HCT116 (cell line): Measurements from ENCODE around the gene MYO10. TPM values are rescaled to one million over a fixed set of nuclear protein-coding genes. Genes with fewer than 3 reads are reported as not detected.

Source experiments
- ATAC-seq: fragments of 200-7000 bp; cut with Tn5 transposase; 2 replicates; pipeline ENCODE4 v1.9.1; 2020; ENCODE audit warnings: mild to moderate bottlenecking, moderate library complexity
- BruUV-seq: library from RNA; stranded (reverse); fragments of 400-500 nt; replicated peaks from 2 replicates; lab custom pipeline; 2021; lab: Mats Ljungman, UMichigan
- CTCF ChIA-PET: fragments of 300-600 bp; sonication (Branson Sonifier 250); formaldehyde crosslinking; loops from one replicate; lab custom pipeline; 2021; ENCODE audit warnings: antibody characterized with exemption; lab: Charles Lee
- POLR2A ChIA-PET: fragments of 300-600, 350-600 bp; sonication (Branson Sonifier 250); formaldehyde crosslinking; loops from one replicate; lab custom pipeline; 2021; ENCODE audit warnings: antibody characterized with exemption; lab: Charles Lee
- RAD21 ChIA-PET, 2 experiments: fragments of 300-600 bp; sonication (Branson Sonifier 250); formaldehyde crosslinking; loops; one replicate each; lab custom pipeline; 2023; ENCODE audit warnings: low total read pairs in 2 of 2; ENCODE audit not compliant: uncharacterized antibody in 2 of 2, unreplicated experiment in 2 of 2, low non-redundant PET in 1 of 2; lab: Charles Lee
- DNase-seq: peaks from one replicate; pipeline ENCODE4 v3.0.0-alpha.2; 2010; ENCODE audit warnings: low read depth, low spot score
- H2AFZ ChIP-seq: fragments of 200-600 bp; shearing (Covaris generic), sonication (generic); 2 replicates; pipeline ENCODE4 v1.6.1; 2017; ENCODE audit warnings: low read depth, mixed run types, mixed read lengths, antibody characterized with exemption, low read length; ENCODE audit not compliant: poor library complexity, severe bottlenecking
- H3K27ac ChIP-seq: 2 replicates; pipeline ENCODE4 v1.5.1; 2012; ENCODE audit warnings: low read depth, low read length
- H3K27me3 ChIP-seq: fragments of 200-600 bp; sonication (generic); 2 replicates; pipeline ENCODE4 v1.6.1; 2016; ENCODE audit warnings: mixed run types, low read length, mixed read lengths; ENCODE audit not compliant: insufficient read depth
- H3K36me3 ChIP-seq, 2 experiments: fragments of 200-500 bp in 1 of 2; fragments of 200-600 bp in 1 of 2; sonication (Bioruptor generic) in 1 of 2; sonication (generic) in 1 of 2; 2 replicates each; pipeline versions ENCODE4 v1.5.1 to v1.6.1; 2014 to 2016; ENCODE audit warnings: low read length in 2 of 2, inconsistent platforms in 1 of 2, mixed read lengths in 1 of 2, mixed run types in 1 of 2; ENCODE audit not compliant: insufficient read depth in 2 of 2, control insufficient read depth in 1 of 2
- H3K4me1 ChIP-seq, 2 experiments: fragments of 200-600 bp in 1 of 2; sonication (generic) in 1 of 2; 2 replicates each; pipeline versions ENCODE4 v1.5.1 to v1.6.1; 2012 to 2017; ENCODE audit warnings: low read length in 2 of 2, inconsistent platforms in 1 of 2, mild to moderate bottlenecking in 1 of 2, mixed read lengths in 1 of 2, mixed run types in 1 of 2, moderate library complexity in 1 of 2; ENCODE audit not compliant: insufficient read depth in 2 of 2, control insufficient read depth in 1 of 2
- H3K4me2 ChIP-seq: fragments of 200-600 bp; sonication (generic); 2 replicates; pipeline ENCODE4 v1.6.1; 2017; ENCODE audit warnings: mixed run types, low read length, mixed read lengths
- H3K4me3 ChIP-seq, 2 experiments: fragments of 200-600 bp in 1 of 2; sonication (generic) in 1 of 2; replicated peaks in 1 of 2; 2 replicates each; pipeline ENCODE4 v1.5.1; 2011 to 2016; ENCODE audit warnings: low read length in 2 of 2, control low read depth in 1 of 2, low read depth in 1 of 2, mild to moderate bottlenecking in 1 of 2, mixed read lengths in 1 of 2, mixed run types in 1 of 2
- H3K79me2 ChIP-seq: fragments of 200-600 bp; sonication (generic); 2 replicates; pipeline ENCODE4 v1.6.1; 2017; ENCODE audit warnings: mild to moderate bottlenecking, mixed run types, low read length, moderate library complexity, mixed read lengths; ENCODE audit not compliant: insufficient read depth
- H3K9ac ChIP-seq: fragments of 200-600 bp; sonication (generic); 2 replicates; pipeline ENCODE4 v1.6.1; 2016; ENCODE audit warnings: low read length, mixed read lengths
- H3K9me2 ChIP-seq: fragments of 200-600 bp; sonication (generic), shearing (Covaris generic); 2 replicates; pipeline ENCODE4 v1.6.1; 2017; ENCODE audit warnings: mixed run types, mild to moderate bottlenecking, moderate library complexity; ENCODE audit not compliant: insufficient read depth
- H3K9me3 ChIP-seq, 2 experiments: fragments of 200-500 bp in 1 of 2; fragments of 200-600 bp in 1 of 2; sonication (Bioruptor generic) in 1 of 2; sonication (generic) in 1 of 2; 2 replicates each; pipeline ENCODE4 v1.6.1; 2014 to 2017; ENCODE audit warnings: low read length in 2 of 2, mixed read lengths in 2 of 2, inconsistent platforms in 1 of 2, low read depth in 1 of 2, mild to moderate bottlenecking in 1 of 2, mixed run types in 1 of 2, moderate library complexity in 1 of 2; ENCODE audit not compliant: control insufficient read depth in 1 of 2, insufficient read depth in 1 of 2
- H4K20me1 ChIP-seq: fragments of 200-600 bp; sonication (generic), shearing (Covaris generic); 2 replicates; pipeline ENCODE4 v1.6.1; 2017; ENCODE audit warnings: mixed run types, mild to moderate bottlenecking, moderate library complexity; ENCODE audit not compliant: insufficient read depth
- CEBPB ChIP-seq: IDR thresholded peaks from 2 replicates; pipeline ENCODE4 v1.6.1; 2012; ENCODE audit warnings: low read depth
- EZH2phosphoT487 ChIP-seq: fragments of 200-600 bp; IDR thresholded peaks from 2 replicates; pipeline ENCODE4 v1.6.1; 2018; ENCODE audit warnings: antibody characterized with exemption, borderline replicate concordance
- JUND ChIP-seq: IDR thresholded peaks from 2 replicates; pipeline ENCODE4 v1.6.1; 2012
- MAX ChIP-seq: IDR thresholded peaks from 2 replicates; pipeline ENCODE4 v1.6.1; 2012
- POLR2AphosphoS5 ChIP-seq: IDR thresholded peaks from 2 replicates; pipeline ENCODE4 v1.6.1; 2011; ENCODE audit warnings: mild to moderate bottlenecking, low read depth, low read length, moderate library complexity
- REST ChIP-seq: IDR thresholded peaks from 2 replicates; pipeline ENCODE4 v1.6.1; 2012; ENCODE audit warnings: low read depth
- TCF7L2 ChIP-seq: IDR thresholded peaks from 2 replicates; pipeline ENCODE4 v1.7.0; 2011; ENCODE audit warnings: borderline replicate concordance, inconsistent platforms; ENCODE audit not compliant: insufficient read depth, insufficient read length; ENCODE audit errors: extremely low read depth
- ZFX ChIP-seq: fragments of 450-650 bp; IDR thresholded peaks from 2 replicates; pipeline ENCODE4 v1.6.1; 2017
- ZNF274 ChIP-seq: fragments of 200-500 bp; sonication (Bioruptor generic); IDR thresholded peaks from 2 replicates; pipeline ENCODE4 v1.6.1; 2014; ENCODE audit warnings: mild to moderate bottlenecking, low read depth, low read length, inconsistent platforms
- intact Hi-C: fragments of 100-400 bp; cut with micrococcal nuclease; formaldehyde crosslinking; loops from 2 replicates; pipeline ENCODE4 v1.10.0; 2022
- total RNA-seq: library from RNA; stranded (reverse); gene quantifications from one replicate; pipeline ENCODE4 v1.2.1, GENCODE V29; 2021; ENCODE audit not compliant: unreplicated experiment

MYO10 gene
- total RNA-seq, 1 experiment from 2014 or later, result 34.9 TPM

GRCh38 chr5:16673241-16674201 is 262.6 kb downstream of the MYO10 start:
- Histone ChIP-seq H3K27ac (no peak overlapping the region), H2AFZ (no peak overlapping the region), H3K9me2 (no peaks in the 10 kb centered on the region), H3K36me3 (peaks cover 13 to 24% of the 10 kb centered on the region in 2 experiments; a peak in 3 of 4 replicates)
- BruUV-seq, result no TSS peak
- no peak for DNase-seq
- intact Hi-C loops, result no loop called here
- TF ChIP-seq CEBPB (no peak), TCF7L2 (no peak), JUND (no peak), POLR2AphosphoS5 (no peak), EZH2phosphoT487 (no peak), REST (no peak), MAX (no peak), ZFX (no peak), ZNF274 (no peak)
- TF ChIP-seq, all 23 proteins: peak for 0
- RAD21 ChIA-PET, result no interaction called here
- POLR2A ChIA-PET, result interaction anchor here (0.7 kb wide), 1 partner anchor 518 kb away, joined by 3 read pairs; no protein-coding TSS in a partner anchor
- no peak overlapping the region for H3K4me2 ChIP-seq
- H3K79me2 ChIP-seq, result no peaks in the 10 kb centered on the region
- no peak overlapping the region for H3K9ac ChIP-seq
- no peaks in the 10 kb centered on the region for H3K4me1 ChIP-seq
- no peak overlapping the region for H3K4me3 ChIP-seq
- CTCF ChIA-PET, result no interaction called here
- H4K20me1 ChIP-seq, result no peaks in the 10 kb centered on the region
- ATAC-seq, result no peak
- H3K27me3 ChIP-seq, result no peaks in the 10 kb centered on the region
- no peaks in the 10 kb centered on the region for H3K9me3 ChIP-seq
